GM19043 (cell line): ENCODE measurements around the gene GSTM4.
"Not testable (repeated sequence)": the region's sequence is repeated elsewhere in the genome, so short reads cannot be mapped to it uniquely, and the experiment has no call there.

ENCODE experiments used
- ATAC-seq: cut with Tn5 transposase; IDR thresholded peaks from one replicate; pipeline ENCODE4 v1.9.1; 2021; ENCODE audit warnings: low read depth; ENCODE audit not compliant: unreplicated experiment

The GSTM4 gene

DNA sequence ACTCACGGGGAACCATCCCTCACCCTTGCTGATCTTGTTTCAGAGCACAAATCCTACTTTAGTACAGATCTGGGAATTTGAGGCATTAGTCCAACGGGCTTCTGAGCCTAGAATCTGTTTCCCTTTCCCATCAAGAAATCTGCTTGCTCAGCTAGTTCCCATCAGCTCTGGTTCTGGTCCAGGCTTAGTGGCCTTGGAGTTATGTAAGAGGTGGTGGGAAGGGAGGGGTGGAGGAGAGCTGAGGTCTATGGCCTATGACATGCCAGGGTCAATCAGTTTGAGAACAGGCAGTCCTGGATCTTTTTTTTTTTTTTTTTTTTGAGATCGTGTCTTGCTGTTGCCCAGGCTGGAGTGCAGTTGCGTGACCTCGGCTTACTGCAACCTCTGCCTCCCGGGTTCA lies 35.9 kb downstream of the GSTM4 start:
- ATAC-seq = no peak

DNA sequence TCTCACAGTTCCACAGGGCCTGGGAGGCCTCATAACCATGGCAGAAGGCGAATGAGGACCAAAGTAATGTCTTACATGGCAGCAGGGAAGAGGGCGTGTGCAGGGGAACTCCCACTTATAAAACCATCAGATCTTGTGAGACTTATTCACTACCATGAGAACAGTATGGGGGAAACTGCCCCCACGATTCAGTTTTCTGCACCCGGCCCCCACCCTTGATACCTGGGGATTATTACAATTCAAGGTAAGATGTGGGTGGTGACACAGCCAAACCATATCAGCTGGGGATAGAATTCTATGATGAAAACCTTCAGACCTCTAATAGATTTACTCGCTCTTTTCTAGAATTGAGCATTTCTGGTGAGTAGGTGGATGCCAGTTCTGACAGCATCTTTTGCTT lies 38.5 kb downstream of the GSTM4 start:
- ATAC-seq = not testable (repeated sequence)

DNA sequence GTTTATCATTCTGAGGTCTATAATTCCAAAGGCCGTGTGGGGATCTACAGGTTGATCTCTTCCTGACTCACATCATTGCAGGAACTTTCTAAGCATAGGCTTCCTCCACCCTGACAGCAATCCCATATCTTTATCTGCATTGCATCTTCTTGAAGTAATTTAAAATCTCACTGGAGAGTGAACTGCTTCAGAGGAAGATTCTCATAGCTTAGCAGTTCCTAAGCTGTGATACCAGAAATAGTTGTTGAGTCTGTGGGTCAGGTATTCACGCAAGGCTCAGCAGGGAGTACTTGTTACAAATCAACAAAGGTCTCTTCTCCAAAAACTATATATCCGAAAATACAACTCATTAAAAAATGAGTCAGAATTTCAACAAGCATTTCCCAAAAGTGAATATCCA lies 39.2 kb downstream of the GSTM4 start:
- not testable (repeated sequence) for ATAC-seq

DNA sequence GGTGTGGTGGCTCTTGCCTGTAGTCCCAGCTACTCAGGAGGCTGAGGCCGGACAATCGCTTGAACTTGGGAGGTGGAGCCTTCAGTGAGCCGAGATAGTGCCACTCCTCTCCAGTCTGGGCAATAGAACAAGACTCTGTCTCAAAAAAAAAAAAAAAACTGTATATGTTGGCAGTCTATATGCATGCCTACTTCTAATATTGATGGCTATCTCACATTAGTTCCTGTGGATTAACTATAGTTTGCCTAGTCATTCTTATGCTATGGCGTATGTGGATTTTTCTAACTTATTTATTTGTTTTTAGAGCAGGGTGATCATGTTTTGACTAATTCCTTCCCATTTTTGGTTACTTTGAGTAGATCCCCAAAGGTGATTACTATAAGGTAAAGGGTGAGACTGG lies 41.2 kb downstream of the GSTM4 start:
- ATAC-seq = no peak

DNA sequence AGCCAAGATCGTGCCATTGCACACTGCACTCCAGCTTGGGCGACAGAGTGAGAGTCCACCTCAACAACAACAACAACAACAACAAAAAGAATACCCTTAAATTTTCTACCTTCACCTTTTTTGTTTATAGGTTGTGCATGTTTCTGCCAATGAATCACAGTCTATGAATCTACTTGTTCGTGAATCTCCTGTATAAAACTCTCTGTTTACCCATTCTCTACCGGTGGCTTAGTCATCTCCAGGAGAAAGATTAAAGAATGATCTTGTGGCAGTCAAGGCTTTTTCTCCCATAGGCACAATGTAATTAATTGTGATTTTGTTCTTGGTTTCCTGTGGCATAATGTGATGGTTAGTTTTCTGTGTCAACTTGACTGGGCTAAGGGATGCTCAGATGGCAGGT lies 42.0 kb downstream of the GSTM4 start:
- not testable (repeated sequence) for ATAC-seq

DNA sequence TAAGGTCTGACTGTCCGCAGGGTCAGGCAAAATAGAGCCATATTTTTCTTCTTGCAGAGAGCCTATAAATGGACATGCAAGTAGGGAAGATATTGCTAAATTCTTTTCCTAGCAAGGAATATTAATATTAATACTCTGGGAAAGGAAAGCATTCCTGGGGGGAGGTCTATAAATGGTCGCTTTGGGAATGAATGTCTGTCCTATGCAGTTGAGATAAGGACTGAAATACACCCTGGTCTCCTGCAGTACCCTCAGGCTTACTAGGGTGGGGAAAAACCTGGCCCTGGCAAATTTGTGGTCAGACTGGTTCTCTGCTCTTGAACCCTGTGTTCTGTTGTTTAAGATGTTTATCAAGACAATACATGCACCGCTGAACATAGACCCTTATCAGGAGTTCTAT lies 47.0 kb downstream of the GSTM4 start:
- ATAC-seq = not testable (repeated sequence)

DNA sequence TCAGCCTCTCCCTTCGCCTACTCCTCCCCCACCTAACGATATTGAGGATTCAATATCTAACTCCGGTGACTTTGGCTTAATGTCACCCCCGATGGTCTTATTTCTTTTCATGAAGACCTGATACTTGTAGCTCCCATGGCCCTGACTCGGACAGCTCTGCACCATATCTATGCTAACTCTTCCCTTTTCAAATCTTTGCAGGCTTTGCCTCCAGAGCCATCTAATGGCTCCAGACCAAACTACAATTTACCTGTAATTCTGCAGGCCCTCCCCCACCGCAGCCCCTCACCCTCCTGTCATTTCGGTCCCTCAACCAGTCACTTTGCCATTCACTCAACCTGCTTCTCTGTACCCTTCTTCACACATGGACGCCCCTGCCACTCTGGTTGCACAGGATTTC lies 48.3 kb downstream of the GSTM4 start:
- ATAC-seq = no peak

DNA sequence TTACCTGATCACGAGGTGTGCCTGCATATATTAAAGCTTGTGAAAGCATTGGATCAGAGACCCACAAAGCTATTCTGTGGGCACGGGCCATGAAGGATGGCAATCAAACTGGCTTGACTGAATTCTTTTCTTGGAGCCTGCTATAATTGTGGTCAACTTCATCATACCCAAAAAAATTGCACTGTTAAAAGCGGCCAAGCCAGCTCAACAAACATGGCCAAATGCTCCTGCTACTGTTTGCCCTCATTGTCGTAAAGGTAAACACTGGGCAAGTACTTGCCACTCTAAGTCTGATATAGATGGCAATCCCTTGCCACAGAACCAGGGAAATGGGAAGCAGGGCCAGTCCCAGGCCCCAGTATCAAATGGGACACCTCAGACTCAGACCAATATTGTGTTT lies 49.5 kb downstream of the GSTM4 start:
- no peak for ATAC-seq

DNA sequence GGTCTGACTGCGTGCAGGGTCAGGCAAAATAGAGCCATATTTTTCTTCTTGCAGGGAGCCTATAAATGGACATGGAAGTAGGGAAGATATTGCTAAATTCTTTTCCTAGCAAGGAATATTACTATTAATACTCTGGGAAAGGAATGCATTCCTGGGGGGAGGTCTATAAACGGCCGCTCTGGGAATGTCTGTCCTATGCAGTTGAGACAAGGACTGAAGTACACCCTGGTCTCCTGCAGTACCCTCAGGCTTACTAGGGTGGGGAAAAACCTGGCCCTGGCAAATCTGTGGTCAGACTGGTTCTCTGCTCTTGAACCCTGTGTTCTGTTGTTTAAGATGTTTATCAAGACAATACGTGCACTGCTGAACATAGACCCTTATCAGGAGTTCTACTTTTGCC lies 53.0 kb downstream of the GSTM4 start:
- ATAC-seq = not testable (repeated sequence)

DNA sequence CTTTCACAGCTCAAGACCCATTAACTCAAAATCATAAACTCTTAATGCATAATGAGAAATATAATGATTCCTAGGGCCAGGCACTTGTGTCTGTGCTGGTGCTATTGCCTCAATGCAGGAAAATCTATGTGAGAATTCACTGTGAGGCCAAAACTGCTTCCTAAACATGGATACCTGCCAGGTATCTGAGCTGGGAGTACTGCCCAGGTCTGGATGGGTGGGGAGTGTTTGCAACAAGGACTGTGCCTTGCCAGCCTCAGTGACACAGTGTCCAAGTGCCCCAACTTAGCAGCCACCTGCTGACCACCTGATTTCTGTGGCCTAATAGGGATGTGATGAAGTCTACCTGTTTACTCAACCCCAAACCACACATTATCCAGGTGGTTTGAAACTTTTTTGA lies 53.9 kb downstream of the GSTM4 start:
- not testable (repeated sequence) for ATAC-seq
